Measurements from ENCODE around the gene MAB21L4. TPM values are rescaled to one million over a fixed set of nuclear protein-coding genes. Genes with fewer than 3 reads are reported as not detected.

Gene MAB21L4
- total and polyA plus RNA-seq, 2 donors (not counting 3 experiments of a cell fraction or from before 2014, with no cell fraction given), result not detected

DNA sequence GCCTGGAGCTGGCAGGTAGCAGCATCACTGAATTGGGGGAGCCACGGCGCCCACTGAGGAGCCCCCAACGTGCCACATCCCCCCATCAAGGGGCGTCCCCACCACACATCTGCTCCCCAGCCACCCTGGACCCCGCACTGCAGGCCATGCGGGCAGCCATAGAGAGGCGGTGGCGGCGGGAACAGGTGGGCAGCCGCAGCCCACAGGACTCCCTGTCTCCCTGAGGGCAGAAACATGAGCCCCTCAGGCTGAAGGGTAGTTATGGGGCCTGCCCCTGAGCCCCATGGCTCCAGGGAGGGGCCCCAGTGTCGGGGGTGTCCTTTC, 36.7 kb upstream of the MAB21L4 start:
- H3K36me3 ChIP-seq (ENCODE audit: control insufficient read depth in 2 of 2, extremely low read depth in 1 of 2, insufficient read depth in 2 of 2, low read length in 2 of 2), result no peaks in the 10 kb centered on the region
- intact Hi-C loops (cut with micrococcal nuclease), result no loop called here
- no peak overlapping the region for H3K9ac ChIP-seq (replicated peaks; ENCODE audit: extremely low read depth, insufficient read depth, low read length)
- TF ChIP-seq EZH2 (IDR thresholded peaks at IDR 0.05; ENCODE audit: borderline replicate concordance, low read depth, low read length, severe bottlenecking) (no peak), FOS (IDR thresholded peaks at IDR 0.05; ENCODE audit: borderline replicate concordance, insufficient read depth, low read length) (no peak), GATA2 (IDR thresholded peaks at IDR 0.05; ENCODE audit: insufficient read depth, insufficient read length, low read depth, low read length) (no peak), JUN (IDR thresholded peaks at IDR 0.05; ENCODE audit: borderline replicate concordance, insufficient read depth, insufficient read length, low read depth) (no peak), POLR2AphosphoS5 (IDR thresholded peaks at IDR 0.05; ENCODE audit: insufficient read depth, low read depth, low read length) (no peak), MYC (IDR thresholded peaks at IDR 0.05; ENCODE audit: low read depth, low read length) (no peak)
- TF ChIP-seq, protein P1, sequence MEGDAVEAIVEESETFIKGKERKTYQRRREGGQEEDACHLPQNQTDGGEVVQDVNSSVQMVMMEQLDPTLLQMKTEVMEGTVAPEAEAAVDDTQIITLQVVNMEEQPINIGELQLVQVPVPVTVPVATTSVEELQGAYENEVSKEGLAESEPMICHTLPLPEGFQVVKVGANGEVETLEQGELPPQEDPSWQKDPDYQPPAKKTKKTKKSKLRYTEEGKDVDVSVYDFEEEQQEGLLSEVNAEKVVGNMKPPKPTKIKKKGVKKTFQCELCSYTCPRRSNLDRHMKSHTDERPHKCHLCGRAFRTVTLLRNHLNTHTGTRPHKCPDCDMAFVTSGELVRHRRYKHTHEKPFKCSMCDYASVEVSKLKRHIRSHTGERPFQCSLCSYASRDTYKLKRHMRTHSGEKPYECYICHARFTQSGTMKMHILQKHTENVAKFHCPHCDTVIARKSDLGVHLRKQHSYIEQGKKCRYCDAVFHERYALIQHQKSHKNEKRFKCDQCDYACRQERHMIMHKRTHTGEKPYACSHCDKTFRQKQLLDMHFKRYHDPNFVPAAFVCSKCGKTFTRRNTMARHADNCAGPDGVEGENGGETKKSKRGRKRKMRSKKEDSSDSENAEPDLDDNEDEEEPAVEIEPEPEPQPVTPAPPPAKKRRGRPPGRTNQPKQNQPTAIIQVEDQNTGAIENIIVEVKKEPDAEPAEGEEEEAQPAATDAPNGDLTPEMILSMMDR (IDR thresholded peaks at IDR 0.05; ENCODE audit: extremely low read depth in 1 of 2, insufficient read depth in 1 of 2, low read depth in 1 of 2, low read length in 2 of 2), result no peak
- TF ChIP-seq, protein P2, sequence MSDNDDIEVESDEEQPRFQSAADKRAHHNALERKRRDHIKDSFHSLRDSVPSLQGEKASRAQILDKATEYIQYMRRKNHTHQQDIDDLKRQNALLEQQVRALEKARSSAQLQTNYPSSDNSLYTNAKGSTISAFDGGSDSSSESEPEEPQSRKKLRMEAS (IDR thresholded peaks at IDR 0.05; ENCODE audit: insufficient read depth, insufficient read length), result no peak
- H4K20me1 ChIP-seq (replicated peaks; ENCODE audit: control insufficient read depth, extremely low read depth, insufficient read depth, low read length), result no peaks in the 10 kb centered on the region
- DNase-seq (ENCODE audit: low read depth, low spot score), result no peak
- no peak overlapping the region for H2AFZ ChIP-seq (ENCODE audit: low read depth, low read length)
- no peaks in the 10 kb centered on the region for H3K79me2 ChIP-seq (ENCODE audit: control insufficient read depth, insufficient read depth, low read length)
- dilution Hi-C loops (cut with MboI; ENCODE audit: extremely low pct_ligation_motif_present, low sequenced_read_pairs), result no loop called here
- ChIA-PET POLR2A (no interaction called here), CTCF (no interaction called here)
- H3K27me3 ChIP-seq (ENCODE audit: control insufficient read depth in 2 of 2, insufficient read depth in 2 of 2, low read length in 2 of 2), result peaks cover 2 to 3% of the 10 kb centered on the region in 2 experiments
- no peaks in the 10 kb centered on the region for H3K4me1 ChIP-seq (ENCODE audit: control insufficient read depth, extremely low read depth, insufficient read depth, low read length)
- no TSS peak for BruUV-seq (replicated peaks)
- H3K9me3 ChIP-seq (replicated peaks; ENCODE audit: control insufficient read depth, insufficient read depth, low read length), result no peaks in the 10 kb centered on the region
- no peak for FAIRE-seq
- no peak overlapping the region for H3K27ac ChIP-seq (ENCODE audit: insufficient read depth, low read depth, low read length)
- no peaks in the 10 kb centered on the region for H3K9me1 ChIP-seq (replicated peaks; ENCODE audit: control insufficient read depth, extremely low read depth, insufficient read depth, low read length)
- H3K4me2 ChIP-seq (ENCODE audit: insufficient read depth, low read length), result no peak overlapping the region
- no peak overlapping the region for H3K4me3 ChIP-seq (replicated peaks in 1 of 3; ENCODE audit: insufficient read depth in 1 of 3, low read depth in 1 of 3, low read length in 3 of 3)

Data from endothelial cell of umbilical vein (primary cell).